HG03103 (cell line): Measurements from ENCODE around the gene COPZ1.

ENCODE experiments used
- ATAC-seq: cut with Tn5 transposase; IDR thresholded peaks from one replicate; pipeline ENCODE4 v1.9.1; 2021; ENCODE audit warnings: low read depth; ENCODE audit not compliant: unreplicated experiment

COPZ1 gene

GRCh38 chr12:54390668-54391551 is 66.0 kb downstream of the COPZ1 start:
- no peak for ATAC-seq

- ATAC-seq = no peak
Measured at GRCh38 chr12:54392485-54393206, 67.7 kb downstream of the COPZ1 start.

- ATAC-seq = no peak
Measured at GRCh38 chr12:54393207-54393609, 68.3 kb downstream of the COPZ1 start.

GRCh38 chr12:54393743-54394142 is 68.8 kb downstream of the COPZ1 start:
- ATAC-seq = no peak

GRCh38 chr12:54394281-54394719 is 69.4 kb downstream of the COPZ1 start:
- ATAC-seq = no peak

- no peak for ATAC-seq
Measured at GRCh38 chr12:54394986-54395385, 70.1 kb downstream of the COPZ1 start.

GRCh38 chr12:54395545-54395944 is 70.6 kb downstream of the COPZ1 start:
- ATAC-seq = no peak

GRCh38 chr12:54397157-54397556 is 72.2 kb downstream of the COPZ1 start:
- ATAC-seq = no peak

- ATAC-seq = no peak
Measured at GRCh38 chr12:54398218-54398617, 73.3 kb downstream of the COPZ1 start.

- ATAC-seq = peak; percentile 68
Measured at GRCh38 chr12:54398995-54399793, 74.3 kb downstream of the COPZ1 start.

- ATAC-seq = no peak
Measured at GRCh38 chr12:54401119-54401518, 76.2 kb downstream of the COPZ1 start.
